DOHH2 (cell line): Measurements from ENCODE around the gene FBXW7.

Experiments
- EZH2phosphoT487 ChIP-seq: fragments of 200-600 bp; sonication (generic); IDR thresholded peaks from 2 replicates; pipeline ENCODE4 v1.6.1; 2017; ENCODE audit warnings: borderline replicate concordance, mild to moderate bottlenecking, antibody characterized with exemption, low read length, moderate library complexity, mixed read lengths
- TF ChIP-seq, protein P1 (sequence below): fragments of 200-600 bp; sonication (generic); IDR thresholded peaks from one replicate; pipeline ENCODE4 v1.5.1; 2014; ENCODE audit warnings: antibody characterized with exemption, mild to moderate bottlenecking, low read depth, low read length; ENCODE audit not compliant: poor library complexity, severe bottlenecking

DNA sequence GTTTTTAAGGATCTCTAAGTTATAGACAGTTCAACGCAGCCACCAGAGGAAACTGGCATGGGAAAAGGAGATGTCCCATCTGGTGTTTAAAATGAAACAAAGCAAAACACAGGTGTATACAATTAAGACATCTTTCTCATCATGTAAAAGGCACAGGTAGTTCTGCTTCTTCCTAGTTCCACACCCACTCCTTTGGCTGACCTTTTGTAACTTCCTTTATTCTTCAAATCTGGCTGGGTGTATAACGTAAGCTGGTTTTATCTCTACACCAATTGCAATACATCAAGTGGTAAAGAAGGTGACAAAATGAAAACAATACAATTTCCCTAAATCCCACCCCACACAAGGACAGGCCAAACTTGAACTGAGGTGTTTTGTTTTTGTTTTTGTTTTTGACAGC, 27.3 kb upstream of the FBXW7 start:
- TF ChIP-seq, protein P1, sequence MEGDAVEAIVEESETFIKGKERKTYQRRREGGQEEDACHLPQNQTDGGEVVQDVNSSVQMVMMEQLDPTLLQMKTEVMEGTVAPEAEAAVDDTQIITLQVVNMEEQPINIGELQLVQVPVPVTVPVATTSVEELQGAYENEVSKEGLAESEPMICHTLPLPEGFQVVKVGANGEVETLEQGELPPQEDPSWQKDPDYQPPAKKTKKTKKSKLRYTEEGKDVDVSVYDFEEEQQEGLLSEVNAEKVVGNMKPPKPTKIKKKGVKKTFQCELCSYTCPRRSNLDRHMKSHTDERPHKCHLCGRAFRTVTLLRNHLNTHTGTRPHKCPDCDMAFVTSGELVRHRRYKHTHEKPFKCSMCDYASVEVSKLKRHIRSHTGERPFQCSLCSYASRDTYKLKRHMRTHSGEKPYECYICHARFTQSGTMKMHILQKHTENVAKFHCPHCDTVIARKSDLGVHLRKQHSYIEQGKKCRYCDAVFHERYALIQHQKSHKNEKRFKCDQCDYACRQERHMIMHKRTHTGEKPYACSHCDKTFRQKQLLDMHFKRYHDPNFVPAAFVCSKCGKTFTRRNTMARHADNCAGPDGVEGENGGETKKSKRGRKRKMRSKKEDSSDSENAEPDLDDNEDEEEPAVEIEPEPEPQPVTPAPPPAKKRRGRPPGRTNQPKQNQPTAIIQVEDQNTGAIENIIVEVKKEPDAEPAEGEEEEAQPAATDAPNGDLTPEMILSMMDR = no peak
- TF ChIP-seq EZH2phosphoT487 = no peak
